H1 (cell line): ENCODE measurements around the gene SLC12A7. TPM values are rescaled to one million over a fixed set of nuclear protein-coding genes. Genes with fewer than 3 reads are reported as not detected.

Experiments
- CTCF ChIA-PET: fragments of 300-600 bp; sonication (Branson Sonifier 250); formaldehyde crosslinking; loops from one replicate; lab custom pipeline; 2021; ENCODE audit not compliant: partially characterized antibody; lab: Charles Lee
- POLR2A ChIA-PET: fragments of 300-600 bp; sonication (Branson Sonifier 250); formaldehyde crosslinking; loops from one replicate; lab custom pipeline; 2021; ENCODE audit warnings: inconsistent platforms; ENCODE audit not compliant: partially characterized antibody; lab: Charles Lee
- DNase-seq, 2 experiments: peaks; one replicate each; pipeline versions ENCODE4 v3.0.0 to v3.0.0-alpha.2; 2010 to 2022; ENCODE audit warnings: low spot score in 2 of 2, low read depth in 1 of 2, mixed read lengths in 1 of 2
- FAIRE-seq: peaks from 2 replicates; lab custom pipeline; 2011; peaks lifted over from hg19 to GRCh38; lab: Jason Lieb, UNC
- H2AFZ ChIP-seq: 2 replicates; pipeline ENCODE4 v1.8.1; 2012; ENCODE audit warnings: low read length, inconsistent platforms
- H2AK5ac ChIP-seq: 2 replicates; pipeline ENCODE4 v1.6.1; 2013; ENCODE audit warnings: low read depth, low read length
- H2BK120ac ChIP-seq: replicated peaks from 2 replicates; pipeline ENCODE3; 2013; ENCODE audit warnings: low read depth, low read length, inconsistent platforms
- H2BK12ac ChIP-seq: 2 replicates; pipeline ENCODE4 v1.6.1; 2013; ENCODE audit warnings: low read depth, low read length
- H2BK15ac ChIP-seq: 2 replicates; pipeline ENCODE4 v1.6.1; 2013; ENCODE audit warnings: low read length
- H2BK20ac ChIP-seq: 2 replicates; pipeline ENCODE4 v1.6.1; 2013; ENCODE audit warnings: low read length
- H2BK5ac ChIP-seq: 2 replicates; pipeline ENCODE4 v1.6.1; 2013; ENCODE audit warnings: low read depth, low read length
- H3K14ac ChIP-seq: 2 replicates; pipeline ENCODE4 v1.6.1; 2013; ENCODE audit warnings: inconsistent platforms; ENCODE audit not compliant: insufficient read length
- H3K18ac ChIP-seq: 2 replicates; pipeline ENCODE4 v1.6.1; 2013; ENCODE audit warnings: low read length; ENCODE audit errors: extremely low read depth
- H3K23ac ChIP-seq: 2 replicates; pipeline ENCODE4 v1.6.1; 2013; ENCODE audit warnings: inconsistent platforms; ENCODE audit not compliant: insufficient read length
- H3K23me2 ChIP-seq: 2 replicates; pipeline ENCODE4 v1.6.1; 2013; ENCODE audit warnings: low read depth, low read length
- H3K27ac ChIP-seq: 2 replicates; pipeline ENCODE4 v1.6.1; 2011; ENCODE audit warnings: low read depth, low read length, inconsistent platforms
- H3K27me3 ChIP-seq, 4 experiments: replicated peaks in 1 of 4; 1 replicate in 1 of 4; 2 replicates in 3 of 4; pipeline versions ENCODE4 v1.6.1 to v1.8.1; 2011 to 2013; ENCODE audit warnings: low read length in 3 of 4, mild to moderate bottlenecking in 3 of 4, inconsistent platforms in 2 of 4, mixed read lengths in 2 of 4, moderate library complexity in 1 of 4; ENCODE audit not compliant: control insufficient read depth in 3 of 4, insufficient read depth in 3 of 4; ENCODE audit errors: extremely low read depth in 1 of 4
- H3K36me3 ChIP-seq, 4 experiments: 2 replicates each; pipeline versions ENCODE4 v1.6.1 to v1.8.1; 2011 to 2013; ENCODE audit warnings: mild to moderate bottlenecking in 4 of 4, low read length in 3 of 4, moderate library complexity in 2 of 4, control low read depth in 1 of 4, inconsistent platforms in 1 of 4; ENCODE audit not compliant: insufficient read depth in 4 of 4, control insufficient read depth in 2 of 4
- H3K4ac ChIP-seq: replicated peaks from 2 replicates; pipeline ENCODE3; 2013; ENCODE audit warnings: low read length, low read depth, mixed read lengths, inconsistent platforms; ENCODE audit not compliant: insufficient read length
- H3K4me1 ChIP-seq, 4 experiments: replicated peaks in 1 of 4; 1 replicate in 1 of 4; 2 replicates in 3 of 4; pipeline versions ENCODE4 v1.6.1 to v1.8.1; 2011 to 2013; ENCODE audit warnings: low read length in 3 of 4, inconsistent platforms in 2 of 4, mixed read lengths in 1 of 4; ENCODE audit not compliant: insufficient read depth in 4 of 4, control insufficient read depth in 3 of 4
- H3K4me2 ChIP-seq, 2 experiments: 2 replicates each; pipeline versions ENCODE4 v1.6.1 to v1.8.1; 2011 to 2013; ENCODE audit warnings: low read depth in 2 of 2, low read length in 2 of 2, control low read depth in 1 of 2, inconsistent platforms in 1 of 2, mild to moderate bottlenecking in 1 of 2; ENCODE audit not compliant: insufficient read depth in 1 of 2
- H3K4me3 ChIP-seq, 4 experiments: fragments of 200-600, 300-600 bp in 1 of 4; sonication (generic), shearing (Covaris generic), sonication (Bioruptor Twin) in 1 of 4; 2 replicates each; pipeline versions ENCODE4 v1.5.1 to v1.8.1; 2011 to 2016; ENCODE audit warnings: low read length in 4 of 4, low read depth in 3 of 4, control low read depth in 2 of 4, inconsistent platforms in 2 of 4, mild to moderate bottlenecking in 2 of 4, mixed read lengths in 1 of 4, moderate library complexity in 1 of 4; ENCODE audit not compliant: insufficient read depth in 2 of 4; ENCODE audit errors: extremely low read depth in 1 of 4
- H3K56ac ChIP-seq: replicated peaks from 2 replicates; pipeline ENCODE3; 2013; ENCODE audit warnings: low read depth, mild to moderate bottlenecking, mixed read lengths, low read length, inconsistent platforms; ENCODE audit not compliant: insufficient read length
- H3K79me1 ChIP-seq: 2 replicates; pipeline ENCODE4 v1.6.1; 2013; ENCODE audit warnings: low read depth, low read length, control low read depth
- H3K79me2 ChIP-seq, 2 experiments: 2 replicates each; pipeline versions ENCODE4 v1.6.1 to v1.8.1; 2012 to 2013; ENCODE audit warnings: low read length in 2 of 2, mild to moderate bottlenecking in 2 of 2, inconsistent platforms in 1 of 2; ENCODE audit not compliant: insufficient read depth in 2 of 2, control insufficient read depth in 1 of 2
- H3K9ac ChIP-seq, 4 experiments: replicated peaks in 1 of 4; 1 replicate in 1 of 4; 2 replicates in 3 of 4; pipeline versions ENCODE4 v1.6.1 to v1.8.1; 2011 to 2013; ENCODE audit warnings: low read depth in 3 of 4, low read length in 3 of 4, control low read depth in 2 of 4, mild to moderate bottlenecking in 2 of 4, moderate library complexity in 2 of 4, inconsistent platforms in 1 of 4; ENCODE audit errors: extremely low read depth in 1 of 4
- H3K9me3 ChIP-seq, 2 experiments: 2 replicates each; pipeline versions ENCODE4 v1.6.1 to v1.8.1; 2012 to 2013; ENCODE audit warnings: mild to moderate bottlenecking in 2 of 2, moderate library complexity in 2 of 2, control low read depth in 1 of 2, inconsistent platforms in 1 of 2, low read depth in 1 of 2, low read length in 1 of 2, mixed read lengths in 1 of 2; ENCODE audit not compliant: insufficient read depth in 2 of 2
- H4K20me1 ChIP-seq, 2 experiments: replicated peaks in 1 of 2; 2 replicates each; pipeline versions ENCODE3 to v1.8.1; 2011 to 2013; ENCODE audit warnings: inconsistent platforms in 2 of 2, low read length in 2 of 2, mild to moderate bottlenecking in 1 of 2; ENCODE audit not compliant: insufficient read depth in 2 of 2, control insufficient read depth in 1 of 2
- H4K5ac ChIP-seq: 2 replicates; pipeline ENCODE4 v1.6.1; 2013; ENCODE audit warnings: low read length, low read depth, mixed read lengths, inconsistent platforms; ENCODE audit not compliant: insufficient read length
- H4K8ac ChIP-seq: 2 replicates; pipeline ENCODE4 v1.8.0; 2013; ENCODE audit warnings: mild to moderate bottlenecking, moderate library complexity, low read length, inconsistent platforms; ENCODE audit not compliant: insufficient read depth; ENCODE audit errors: extremely low read depth
- H4K91ac ChIP-seq: replicated peaks from 2 replicates; pipeline ENCODE3; 2013; ENCODE audit warnings: low read length, mixed read lengths, inconsistent platforms; ENCODE audit not compliant: insufficient read length
- CEBPB ChIP-seq: IDR thresholded peaks from 2 replicates; pipeline ENCODE4 v1.6.1; 2012; ENCODE audit warnings: low read depth, low read length
- GTF2F1 ChIP-seq: IDR thresholded peaks from 2 replicates; pipeline ENCODE4 v1.6.1; 2012; ENCODE audit warnings: low read depth, low read length, improper control_type of control experiment, borderline replicate concordance
- MAFK ChIP-seq: IDR thresholded peaks from 2 replicates; pipeline ENCODE4 v1.6.1; 2012; ENCODE audit warnings: low read depth, mild to moderate bottlenecking, improper control_type of control experiment, low read length
- POLR2A ChIP-seq, 2 experiments: IDR thresholded peaks; 1 replicate in 1 of 2; 2 replicates in 1 of 2; pipeline ENCODE4 v1.6.1; 2011; ENCODE audit warnings: low read depth in 2 of 2, low read length in 2 of 2, mild to moderate bottlenecking in 2 of 2; ENCODE audit errors: control extremely low read depth in 1 of 2
- POLR2AphosphoS5 ChIP-seq: IDR thresholded peaks from 2 replicates; pipeline ENCODE4 v1.6.1; 2011; ENCODE audit warnings: low read depth, low read length
- SAP30 ChIP-seq: fragments of 300-600 bp; sonication (generic); IDR thresholded peaks from 2 replicates; pipeline ENCODE4 v1.7.1; 2012; ENCODE audit warnings: low read length, moderate library complexity, mild to moderate bottlenecking, inconsistent platforms; ENCODE audit not compliant: insufficient read depth, insufficient replicate concordance
- SRF ChIP-seq: IDR thresholded peaks from 2 replicates; pipeline ENCODE4 v1.6.1; 2011; ENCODE audit warnings: mild to moderate bottlenecking, low read depth, low read length, moderate library complexity
- WGBS, 2 experiments: shearing (Covaris generic) in 1 of 2; methylation state at CpG; one replicate each; pipeline versions ENCODE4 v1.1.6 to v1.1.7; 2013 to 2015; ENCODE audit warnings: low lambda C conversion rate in 2 of 2, mixed read lengths in 2 of 2, inconsistent platforms in 1 of 2, low coverage in 1 of 2, missing lambda C conversion rate in 1 of 2; ENCODE audit not compliant: insufficient replicate concordance in 2 of 2, insufficient coverage in 1 of 2, insufficient read length in 1 of 2; ENCODE audit errors: extremely low coverage in 1 of 2, missing lambda C conversion rate in 1 of 2; 5-methylcytosine and 5-hydroxymethylcytosine counted together
- polyA plus RNA-seq, 7 experiments: library from polyadenylated mRNA; depleted of rRNA in 3 of 7; stranded (reverse) in 5 of 7; unstranded in 2 of 7; fragments of >200 nt in 5 of 7; fragments of 200-250 nt in 2 of 7; gene quantifications; 1 replicate in 5 of 7; 2 replicates in 1 of 7; 4 replicates in 1 of 7; pipeline versions ENCODE4 v1.2.1 to v1.2.3, GENCODE V29; 2011 to 2013; ENCODE audit warnings: missing spikeins in 2 of 7, mixed read lengths in 2 of 7
- total RNA-seq: library from RNA; stranded (reverse); fragmentation: NEBNext Ultra II Directional; extraction: Animal tissue kit (Norgen Biotek cat#: 25700); gene quantifications from 2 replicates; pipeline ENCODE4 v1.2.1, GENCODE V29; 2021

SLC12A7 gene
- total and polyA plus RNA-seq, 2 of the 8 experiments (the other 6 are each of a cell fraction or from before 2014, with no cell fraction given) = 23.5 to 39.7 TPM

DNA sequence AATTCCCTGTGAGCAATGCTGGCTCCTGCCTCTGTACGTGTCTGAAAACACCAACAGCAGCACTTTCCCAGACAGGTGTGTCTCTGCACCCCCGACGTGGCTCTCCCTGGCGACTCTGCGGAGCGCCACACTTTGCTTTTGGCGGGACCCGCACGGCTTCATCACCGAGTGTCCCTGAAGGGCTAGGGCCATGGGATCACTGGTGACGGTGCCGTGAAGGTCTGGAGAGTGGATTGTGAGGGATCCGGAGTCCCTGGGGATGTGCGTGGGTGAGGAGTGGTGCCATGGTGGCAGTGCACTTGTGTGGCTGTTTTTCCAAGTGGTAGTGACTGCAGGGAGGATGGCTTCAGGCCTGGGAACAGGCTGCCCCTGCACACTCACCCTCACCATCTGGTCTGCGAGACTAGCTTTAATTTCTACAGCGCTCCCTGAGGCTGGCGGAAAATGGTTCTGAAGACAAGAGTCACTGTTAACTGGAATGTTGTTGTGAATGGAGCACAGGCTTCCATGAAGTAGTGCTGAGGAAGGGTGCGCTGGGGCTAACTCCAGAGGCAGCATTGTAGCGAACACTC lies 100.0 kb downstream of the SLC12A7 start:
- H2BK15ac ChIP-seq = 0 out of 2 replicates have a peak overlapping the region, but pooled peaks have one; percentile 61
- no peaks in the 10 kb centered on the region; a peak in 1 of 8 replicates for H3K36me3 ChIP-seq
- H3K27me3 ChIP-seq = peaks cover 13 to 31% (median 26%) of the 10 kb centered on the region in 4 experiments
- no peak overlapping the region for H3K56ac ChIP-seq
- no peak overlapping the region for H2BK5ac ChIP-seq
- H2BK12ac ChIP-seq = 0 out of 2 replicates have a peak overlapping the region, but pooled peaks have one; percentile 9
- H2BK120ac ChIP-seq = no peak overlapping the region
- no peak overlapping the region for H3K4me3 ChIP-seq
- peaks cover 3 to 4% of the 10 kb centered on the region in 2 experiments for H4K20me1 ChIP-seq
- no peak overlapping the region for H3K27ac ChIP-seq
- H3K9me3 ChIP-seq = no peaks in the 10 kb centered on the region
- H3K18ac ChIP-seq = no peak overlapping the region
- no peak overlapping the region for H2AFZ ChIP-seq
- H3K23me2 ChIP-seq = peaks cover 3% of the 10 kb centered on the region; the same call in 1 of the 2 replicates
- no peak overlapping the region for H3K4ac ChIP-seq
- POLR2A ChIA-PET = no interaction called here
- H3K9ac ChIP-seq = no peak overlapping the region
- no peak for FAIRE-seq
- no peak for DNase-seq
- CTCF ChIA-PET = interaction anchor here (0.7 to 7.2 kb wide), 18 partner anchors 9 to 238 kb away, joined by 3 to 64 read pairs (median 6); no protein-coding TSS in a partner anchor
- H4K5ac ChIP-seq = no peak overlapping the region
- no peak overlapping the region for H3K23ac ChIP-seq
- no peak overlapping the region for H3K4me2 ChIP-seq
- no peak overlapping the region for H4K91ac ChIP-seq
- H3K14ac ChIP-seq = no peak overlapping the region
- no peaks in the 10 kb centered on the region; the same call in 1 of the 2 replicates for H3K79me1 ChIP-seq
- H2AK5ac ChIP-seq = no peak overlapping the region
- no peak for TF ChIP-seq POLR2AphosphoS5
- no peak for TF ChIP-seq GTF2F1
- TF ChIP-seq SAP30 = no peak
- TF ChIP-seq MAFK = no peak
- TF ChIP-seq CEBPB = no peak
- TF ChIP-seq SRF = no peak
- no peak for TF ChIP-seq POLR2A (IDR thresholded peaks at IDR 0.05; ENCODE audit: control extremely low read depth in 1 of 2, low read depth in 2 of 2, low read length in 2 of 2)
- H4K8ac ChIP-seq = no peak overlapping the region
- peaks cover 1 to 15% (median 6%) of the 10 kb centered on the region in 4 experiments; a peak in 6 of 7 replicates for H3K4me1 ChIP-seq
- no peaks in the 10 kb centered on the region for H3K79me2 ChIP-seq
- 92% methylated on average over 19 of the region's 19 CpGs; no CpG with 5 or more reads in 1 of the 2 experiments for WGBS, 2 experiments
- no peak overlapping the region for H2BK20ac ChIP-seq
